Measurements from ENCODE around the gene POLDIP2. TPM values are rescaled to one million over a fixed set of nuclear protein-coding genes. Genes with fewer than 3 reads are reported as not detected.

The POLDIP2 gene
- total RNA-seq, 1 experiment from 2014 or later = 82.7 TPM

DNA sequence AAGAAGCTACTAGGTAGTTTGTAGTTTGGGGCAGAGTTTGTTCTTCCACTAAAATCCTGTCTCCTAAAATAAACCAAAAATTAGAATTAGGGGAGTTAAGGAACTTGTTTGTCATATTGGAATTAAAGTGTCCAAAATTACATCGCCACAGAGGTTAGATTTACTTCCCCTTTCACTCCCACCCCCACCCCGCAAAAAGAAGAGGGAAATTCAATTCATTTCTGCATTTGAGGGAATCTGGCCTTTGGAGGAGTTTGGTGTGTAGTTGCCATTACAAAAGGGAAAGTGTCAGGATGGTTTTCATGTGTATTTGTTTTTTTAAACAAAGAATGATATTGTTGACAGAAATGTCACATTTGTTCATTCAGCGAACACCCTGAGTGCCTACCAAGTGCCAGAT lies 32.5 kb downstream of the POLDIP2 start:
- peaks cover 61% of the 10 kb centered on the region for H3K4me1 Mint-ChIP-seq (ENCODE audit: low read depth, unreplicated experiment)
- BruUV-seq (replicated peaks) = no TSS peak
- TF ChIP-seq, protein P1, sequence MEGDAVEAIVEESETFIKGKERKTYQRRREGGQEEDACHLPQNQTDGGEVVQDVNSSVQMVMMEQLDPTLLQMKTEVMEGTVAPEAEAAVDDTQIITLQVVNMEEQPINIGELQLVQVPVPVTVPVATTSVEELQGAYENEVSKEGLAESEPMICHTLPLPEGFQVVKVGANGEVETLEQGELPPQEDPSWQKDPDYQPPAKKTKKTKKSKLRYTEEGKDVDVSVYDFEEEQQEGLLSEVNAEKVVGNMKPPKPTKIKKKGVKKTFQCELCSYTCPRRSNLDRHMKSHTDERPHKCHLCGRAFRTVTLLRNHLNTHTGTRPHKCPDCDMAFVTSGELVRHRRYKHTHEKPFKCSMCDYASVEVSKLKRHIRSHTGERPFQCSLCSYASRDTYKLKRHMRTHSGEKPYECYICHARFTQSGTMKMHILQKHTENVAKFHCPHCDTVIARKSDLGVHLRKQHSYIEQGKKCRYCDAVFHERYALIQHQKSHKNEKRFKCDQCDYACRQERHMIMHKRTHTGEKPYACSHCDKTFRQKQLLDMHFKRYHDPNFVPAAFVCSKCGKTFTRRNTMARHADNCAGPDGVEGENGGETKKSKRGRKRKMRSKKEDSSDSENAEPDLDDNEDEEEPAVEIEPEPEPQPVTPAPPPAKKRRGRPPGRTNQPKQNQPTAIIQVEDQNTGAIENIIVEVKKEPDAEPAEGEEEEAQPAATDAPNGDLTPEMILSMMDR (IDR thresholded peaks at IDR 0.05; ENCODE audit: unreplicated experiment) = no peak
- H3K4me3 Mint-ChIP-seq (ENCODE audit: low read depth, unreplicated experiment) = peak overlapping the region; percentile 41
- H3K9me3 Mint-ChIP-seq (ENCODE audit: low read depth, unreplicated experiment) = no peaks in the 10 kb centered on the region
- peak overlapping the region; percentile 47 for H3K27ac Mint-ChIP-seq (ENCODE audit: unreplicated experiment)
- no peak for DNase-seq
- intact Hi-C loops (cut with micrococcal nuclease; ENCODE audit: unreplicated experiment) = loop anchor here (5.0 to 10.0 kb wide), 3 partner anchors 67 to 270 kb away; no protein-coding TSS in a partner anchor
- CTCF ChIA-PET = interaction anchor here (0.7 to 1.2 kb wide), 2 partner anchors 11 to 91 kb away, joined by 3 read pairs; partner anchors contain the start of gene TNFAIP1
- H3K27me3 Mint-ChIP-seq (ENCODE audit: unreplicated experiment) = no peaks in the 10 kb centered on the region
- H3K36me3 Mint-ChIP-seq (ENCODE audit: insufficient read depth, unreplicated experiment) = peaks cover 67% of the 10 kb centered on the region

DNA sequence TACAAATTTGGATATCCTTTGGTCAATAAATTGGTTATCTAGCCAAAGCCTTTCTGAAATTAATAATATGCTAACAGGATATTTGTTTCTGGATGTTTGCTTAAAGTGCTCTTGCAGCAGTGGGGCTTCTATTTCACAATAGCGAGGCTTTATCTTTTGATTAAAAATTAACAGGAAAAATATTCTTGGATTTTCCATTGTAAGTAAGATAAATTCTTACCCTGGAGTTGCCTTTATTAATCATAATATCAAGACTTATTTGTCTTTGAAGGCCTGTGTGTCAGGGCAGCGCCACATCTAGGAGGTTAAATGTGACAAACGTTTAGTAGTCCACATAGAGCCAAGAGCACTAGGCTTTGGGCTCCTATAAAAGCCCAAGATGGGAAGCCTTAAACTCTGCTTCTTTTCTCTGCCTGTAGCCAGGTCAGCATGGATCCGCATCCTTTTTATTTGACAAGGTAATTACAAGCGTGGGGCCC lies 33.0 kb downstream of the POLDIP2 start:
- Mint-ChIP-seq H3K4me3 (ENCODE audit: low read depth, unreplicated experiment) (peak overlapping the region; percentile 41), H3K9me3 (ENCODE audit: low read depth, unreplicated experiment) (no peaks in the 10 kb centered on the region), H3K27ac (ENCODE audit: unreplicated experiment) (peak overlapping the region; percentile 47), H3K27me3 (ENCODE audit: unreplicated experiment) (no peaks in the 10 kb centered on the region), H3K4me1 (ENCODE audit: low read depth, unreplicated experiment) (peaks cover 63% of the 10 kb centered on the region), H3K36me3 (ENCODE audit: insufficient read depth, unreplicated experiment) (peaks cover 71% of the 10 kb centered on the region)
- DNase-seq = no peak
- intact Hi-C loops (cut with micrococcal nuclease; ENCODE audit: unreplicated experiment) = loop anchor here (5.0 to 10.0 kb wide), 2 partner anchors 92 to 270 kb away; no protein-coding TSS in a partner anchor
- BruUV-seq (replicated peaks) = no TSS peak
- CTCF ChIA-PET = interaction anchor here (0.7 kb wide), 1 partner anchor 11 kb away, joined by 3 read pairs; the partner anchor contains the start of gene TNFAIP1
- TF ChIP-seq, protein P1 (IDR thresholded peaks at IDR 0.05; ENCODE audit: unreplicated experiment) = no peak

DNA sequence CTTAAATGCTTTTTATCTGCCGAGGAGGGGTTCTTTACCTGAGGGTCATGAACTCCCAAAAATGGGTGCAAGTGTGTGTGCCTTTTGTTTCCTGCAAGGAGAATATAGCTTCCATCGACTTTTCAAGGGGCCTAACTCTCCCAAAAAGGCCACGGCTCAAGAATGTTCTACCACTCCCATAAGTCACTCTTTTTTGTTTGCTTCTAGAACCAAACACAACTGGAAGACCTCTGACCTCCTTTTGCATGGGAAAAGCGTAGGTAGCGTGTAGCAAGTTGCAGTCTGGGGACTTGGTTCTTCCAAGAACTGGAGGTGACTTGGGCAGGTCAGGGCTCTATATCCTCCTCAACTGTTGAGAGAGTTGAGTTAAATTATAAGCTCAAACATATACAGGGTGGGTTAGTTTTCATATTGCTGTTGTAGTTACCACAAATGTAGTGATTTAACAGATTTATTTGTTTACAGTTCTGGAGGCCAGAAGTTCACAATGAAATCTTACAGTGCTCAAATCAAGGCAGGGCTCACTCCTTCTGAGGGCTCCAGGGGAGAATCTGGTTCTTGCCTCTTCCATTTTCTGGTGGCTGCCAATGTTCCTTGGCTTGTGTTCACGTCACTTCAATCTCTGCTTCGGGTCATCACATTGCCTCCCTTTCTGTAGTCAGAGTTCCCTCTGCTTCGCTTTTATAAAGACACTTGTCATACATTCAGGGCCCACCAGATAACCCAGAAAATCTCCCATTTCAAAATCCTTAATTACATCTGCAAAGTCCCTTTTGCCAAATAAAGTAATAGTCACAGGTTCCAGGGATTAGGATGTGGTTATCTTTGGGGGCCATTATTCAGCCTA lies 36.9 kb downstream of the POLDIP2 start:
- no peak for DNase-seq
- TF ChIP-seq, protein P1 (IDR thresholded peaks at IDR 0.05; ENCODE audit: unreplicated experiment) = no peak
- Mint-ChIP-seq H3K36me3 (ENCODE audit: insufficient read depth, unreplicated experiment) (peaks cover 48% of the 10 kb centered on the region), H3K27me3 (ENCODE audit: unreplicated experiment) (no peaks in the 10 kb centered on the region), H3K4me1 (ENCODE audit: low read depth, unreplicated experiment) (peaks cover 62% of the 10 kb centered on the region), H3K4me3 (ENCODE audit: low read depth, unreplicated experiment) (peak overlapping the region; percentile 97), H3K9me3 (ENCODE audit: low read depth, unreplicated experiment) (no peaks in the 10 kb centered on the region), H3K27ac (ENCODE audit: unreplicated experiment) (peak overlapping the region; percentile 97)
- intact Hi-C loops (cut with micrococcal nuclease; ENCODE audit: unreplicated experiment) = loop anchor here (5.0 to 10.0 kb wide), 2 partner anchors 88 to 266 kb away; no protein-coding TSS in a partner anchor
- no TSS peak for BruUV-seq (replicated peaks)
- CTCF ChIA-PET = no interaction called here

DNA sequence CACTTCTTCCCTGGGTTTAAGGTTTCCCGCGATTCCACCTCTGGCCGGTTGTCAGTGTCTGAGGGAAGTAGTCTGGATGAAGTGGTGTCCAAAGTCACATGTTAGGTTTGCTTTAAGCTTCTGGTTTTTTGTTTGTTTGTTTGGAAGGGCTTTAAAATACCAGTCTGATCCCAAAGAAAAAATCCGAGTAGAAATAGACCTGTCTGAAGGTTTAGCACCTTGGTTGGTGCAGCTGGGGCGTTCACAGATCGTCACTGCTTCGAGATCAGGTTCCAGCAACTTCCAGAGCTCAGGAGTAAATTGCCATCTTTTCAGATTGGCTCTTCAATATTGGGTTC lies 37.8 kb downstream of the POLDIP2 start:
- Mint-ChIP-seq H3K27ac (ENCODE audit: unreplicated experiment) (peak overlapping the region; percentile 97), H3K4me3 (ENCODE audit: low read depth, unreplicated experiment) (peak overlapping the region; percentile 97), H3K27me3 (ENCODE audit: unreplicated experiment) (no peaks in the 10 kb centered on the region), H3K36me3 (ENCODE audit: insufficient read depth, unreplicated experiment) (peaks cover 41% of the 10 kb centered on the region), H3K9me3 (ENCODE audit: low read depth, unreplicated experiment) (no peaks in the 10 kb centered on the region), H3K4me1 (ENCODE audit: low read depth, unreplicated experiment) (peaks cover 53% of the 10 kb centered on the region)
- CTCF ChIA-PET = interaction anchor here (1.0 kb wide), 1 partner anchor 16 kb away, joined by 3 read pairs; the partner anchor contains the start of genes IFT20 and TNFAIP1
- no peak for DNase-seq
- intact Hi-C loops (cut with micrococcal nuclease; ENCODE audit: unreplicated experiment) = no loop called here
- no TSS peak for BruUV-seq (replicated peaks)
- TF ChIP-seq, protein P1 (IDR thresholded peaks at IDR 0.05; ENCODE audit: unreplicated experiment) = no peak

All from Calu3 (cell line).